Karpas-422 (cell line): ENCODE data around the gene FANCG. TPM values are rescaled to one million over a fixed set of nuclear protein-coding genes. Genes with fewer than 3 reads are reported as not detected.

Experiments
- DNase-seq: peaks from one replicate; pipeline ENCODE4 v3.0.0-alpha.2; 2015
- H2AFZ ChIP-seq: fragments of 200-600 bp; sonication (generic); 2 replicates; pipeline ENCODE4 v1.6.1; 2014; ENCODE audit warnings: antibody characterized with exemption, low read length, mixed read lengths
- H3K27ac ChIP-seq: fragments of 200-600 bp; sonication (generic); 2 replicates; pipeline ENCODE4 v1.5.1; 2014; ENCODE audit warnings: mild to moderate bottlenecking, low read length, moderate library complexity
- H3K27me3 ChIP-seq: fragments of 200-600 bp; sonication (generic); 2 replicates; pipeline ENCODE4 v1.6.1; 2014; ENCODE audit warnings: low read length, mixed read lengths
- H3K36me3 ChIP-seq: fragments of 200-600 bp; sonication (generic); 2 replicates; pipeline ENCODE4 v1.6.1; 2014; ENCODE audit warnings: low read length, mixed read lengths; ENCODE audit not compliant: insufficient read depth
- H3K4me1 ChIP-seq: fragments of 200-600 bp; sonication (generic); 2 replicates; pipeline ENCODE4 v1.6.1; 2014; ENCODE audit warnings: mild to moderate bottlenecking, low read length, mixed read lengths
- H3K4me2 ChIP-seq: fragments of 200-600 bp; sonication (generic); 2 replicates; pipeline ENCODE4 v1.6.1; 2014; ENCODE audit warnings: low read length, low read depth, mild to moderate bottlenecking; ENCODE audit not compliant: poor library complexity, severe bottlenecking
- H3K4me3 ChIP-seq: fragments of 200-600 bp; sonication (generic); 2 replicates; pipeline ENCODE4 v1.5.1; 2014; ENCODE audit warnings: mild to moderate bottlenecking, antibody characterized with exemption, low read length, mixed read lengths
- H3K79me2 ChIP-seq: fragments of 200-600 bp; sonication (generic); 2 replicates; pipeline ENCODE4 v1.6.1; 2014; ENCODE audit warnings: mild to moderate bottlenecking, low read length, mixed read lengths
- H3K9ac ChIP-seq: fragments of 200-600 bp; sonication (generic); 2 replicates; pipeline ENCODE4 v1.6.0; 2014; ENCODE audit warnings: low read length
- H3K9me2 ChIP-seq: fragments of 200-600 bp; sonication (generic), shearing (Covaris generic); replicated peaks from 2 replicates; pipeline ENCODE4 v1.6.0; 2014; ENCODE audit warnings: mild to moderate bottlenecking, low read length, moderate library complexity; ENCODE audit not compliant: insufficient read depth
- H3K9me3 ChIP-seq: fragments of 300-700, 200-600 bp; sonication (generic); 2 replicates; pipeline ENCODE4 v1.6.1; 2014; ENCODE audit warnings: low read length, mixed read lengths
- H4K20me1 ChIP-seq: fragments of 200-600 bp; sonication (generic); 2 replicates; pipeline ENCODE4 v1.6.1; 2014; ENCODE audit warnings: mild to moderate bottlenecking, antibody characterized with exemption, low read length, low read depth; ENCODE audit not compliant: insufficient read depth
- total RNA-seq: library from RNA; depleted of rRNA; stranded (reverse); fragments of >200 nt; shearing (Covaris generic); gene quantifications from 2 replicates; pipeline ENCODE4 v1.2.3, GENCODE V29; 2014; ENCODE audit warnings: low replicate concordance

Gene FANCG
- total RNA-seq, 1 experiment from 2014 or later: 38.8 TPM

GRCh38 chr9:35096035-35096849, 16.5 kb upstream of the FANCG start, which contains the start of gene PIGO:
Gene PIGO (minus strand): TSS chr9:35096591. CDS start chr9:35095565, 1,026 bp downstream.
- H3K9me3 ChIP-seq: no peaks in the 10 kb centered on the region
- no peaks in the 10 kb centered on the region for H4K20me1 ChIP-seq
- peaks cover 23% of the 10 kb centered on the region for H3K79me2 ChIP-seq
- H3K4me1 ChIP-seq: peaks cover 17% of the 10 kb centered on the region
- H3K9me2 ChIP-seq: no peaks in the 10 kb centered on the region
- peak; percentile 95 for DNase-seq
- peak within 1 kb of the TSS; percentile 88 for H3K9ac ChIP-seq
- peaks cover 4% of the 10 kb centered on the region; the same call in 1 of the 2 replicates for H3K36me3 ChIP-seq
- peak within 1 kb of the TSS; percentile 73 for H3K4me3 ChIP-seq
- H3K27me3 ChIP-seq: no peaks in the 10 kb centered on the region
- H3K4me2 ChIP-seq: peak within 1 kb of the TSS; percentile 60
- H3K27ac ChIP-seq: peak within 1 kb of the TSS; percentile 73
- peak within 1 kb of the TSS; percentile 35; the same call in 1 of the 2 replicates for H2AFZ ChIP-seq

GRCh38 chr9:35091536-35091935, 11.8 kb upstream of the FANCG start:
- peaks cover 24% of the 10 kb centered on the region for H3K36me3 ChIP-seq
- no peaks in the 10 kb centered on the region for H3K27me3 ChIP-seq
- H3K9ac ChIP-seq: no peak overlapping the region
- peaks cover 12% of the 10 kb centered on the region for H3K4me1 ChIP-seq
- no peaks in the 10 kb centered on the region for H3K9me2 ChIP-seq
- H3K9me3 ChIP-seq: no peaks in the 10 kb centered on the region
- H3K4me2 ChIP-seq: no peak overlapping the region
- no peak overlapping the region for H3K4me3 ChIP-seq
- DNase-seq: no peak
- no peak overlapping the region for H2AFZ ChIP-seq
- no peaks in the 10 kb centered on the region for H4K20me1 ChIP-seq
- H3K27ac ChIP-seq: no peak overlapping the region
- peaks cover 19% of the 10 kb centered on the region for H3K79me2 ChIP-seq

GRCh38 chr9:35089434-35089833, 9.7 kb upstream of the FANCG start:
- H3K27me3 ChIP-seq: no peaks in the 10 kb centered on the region
- H3K4me3 ChIP-seq: no peak overlapping the region
- H3K4me2 ChIP-seq: no peak overlapping the region
- H3K9me3 ChIP-seq: no peaks in the 10 kb centered on the region
- no peak overlapping the region for H3K9ac ChIP-seq
- no peak overlapping the region for H2AFZ ChIP-seq
- no peaks in the 10 kb centered on the region for H4K20me1 ChIP-seq
- no peak overlapping the region for H3K27ac ChIP-seq
- H3K4me1 ChIP-seq: no peaks in the 10 kb centered on the region
- H3K79me2 ChIP-seq: peaks cover 3% of the 10 kb centered on the region; the same call in 1 of the 2 replicates
- H3K9me2 ChIP-seq: no peaks in the 10 kb centered on the region
- peaks cover 24% of the 10 kb centered on the region for H3K36me3 ChIP-seq
- no peak for DNase-seq

GRCh38 chr9:35085078-35085477, 5.3 kb upstream of the FANCG start:
- Histone ChIP-seq H2AFZ (no peak overlapping the region), H3K79me2 (no peaks in the 10 kb centered on the region), H4K20me1 (no peaks in the 10 kb centered on the region), H3K27me3 (no peaks in the 10 kb centered on the region), H3K4me3 (no peak overlapping the region), H3K4me1 (peaks cover 9% of the 10 kb centered on the region), H3K9ac (no peak overlapping the region), H3K27ac (no peak overlapping the region), H3K36me3 (peaks cover 15% of the 10 kb centered on the region), H3K9me3 (no peaks in the 10 kb centered on the region), H3K9me2 (no peaks in the 10 kb centered on the region), H3K4me2 (no peak overlapping the region)
- DNase-seq: no peak

GRCh38 chr9:35079041-35079425, 709 bp downstream of the FANCG start:
- DNase-seq: peak; percentile 53
- peaks cover 1% of the 10 kb centered on the region; the same call in 1 of the 2 replicates for H3K36me3 ChIP-seq

GRCh38 chr9:35078066-35078465, 1.7 kb downstream of the FANCG start:
- Histone ChIP-seq H3K9ac (peak overlapping the region; percentile 80), H3K4me2 (peak overlapping the region; percentile 88), H3K4me3 (peak overlapping the region; percentile 82), H3K4me1 (peaks cover 30% of the 10 kb centered on the region), H3K79me2 (peaks cover 31% of the 10 kb centered on the region), H3K9me2 (no peaks in the 10 kb centered on the region), H3K27ac (no peak overlapping the region), H3K36me3 (peaks cover 4% of the 10 kb centered on the region; the same call in 1 of the 2 replicates), H3K9me3 (no peaks in the 10 kb centered on the region), H2AFZ (no peak overlapping the region), H4K20me1 (no peaks in the 10 kb centered on the region), H3K27me3 (no peaks in the 10 kb centered on the region)
- no peak for DNase-seq

More at GRCh38 chr9:35079041-35079425, 709 bp downstream of the FANCG start:
- Histone ChIP-seq H3K9me2 (no peaks in the 10 kb centered on the region), H3K4me2 (peak overlapping the region; percentile 88), H3K27me3 (no peaks in the 10 kb centered on the region), H3K9ac (peak overlapping the region; percentile 80), H3K79me2 (peaks cover 31% of the 10 kb centered on the region), H3K4me1 (peaks cover 26% of the 10 kb centered on the region), H2AFZ (peak overlapping the region; percentile 80; the same call in 1 of the 2 replicates), H4K20me1 (no peaks in the 10 kb centered on the region), H3K9me3 (no peaks in the 10 kb centered on the region), H3K27ac (peak overlapping the region; percentile 87), H3K4me3 (peak overlapping the region; percentile 82)

GRCh38 chr9:35076848-35077247, 2.9 kb downstream of the FANCG start:
- Histone ChIP-seq H4K20me1 (no peaks in the 10 kb centered on the region), H3K79me2 (peaks cover 35% of the 10 kb centered on the region), H3K27me3 (no peaks in the 10 kb centered on the region), H3K9me2 (no peaks in the 10 kb centered on the region), H3K4me2 (no peak overlapping the region), H3K4me3 (no peak overlapping the region), H3K36me3 (peaks cover 4% of the 10 kb centered on the region; the same call in 1 of the 2 replicates), H3K27ac (no peak overlapping the region), H3K9ac (no peak overlapping the region), H3K9me3 (no peaks in the 10 kb centered on the region), H2AFZ (no peak overlapping the region), H3K4me1 (peaks cover 33% of the 10 kb centered on the region)
- no peak for DNase-seq

- Histone ChIP-seq H3K36me3 (peaks cover 4% of the 10 kb centered on the region; the same call in 1 of the 2 replicates), H3K9ac (no peak overlapping the region)
These were observed 4.4 kb downstream of the FANCG start for GRCh38 chr9:35075358-35075757.

More at GRCh38 chr9:35075358-35075757, 4.4 kb downstream of the FANCG start:
- H3K4me3 ChIP-seq: no peak overlapping the region
- peaks cover 50% of the 10 kb centered on the region for H3K79me2 ChIP-seq
- peaks cover 14% of the 10 kb centered on the region for H4K20me1 ChIP-seq
- no peak overlapping the region for H3K27ac ChIP-seq
- no peak overlapping the region for H3K4me2 ChIP-seq
- H3K27me3 ChIP-seq: no peaks in the 10 kb centered on the region
- H3K9me3 ChIP-seq: no peaks in the 10 kb centered on the region
- DNase-seq: no peak
- peaks cover 36% of the 10 kb centered on the region for H3K4me1 ChIP-seq
- H3K9me2 ChIP-seq: no peaks in the 10 kb centered on the region
- no peak overlapping the region for H2AFZ ChIP-seq
